K562 (cell line): Measurements from ENCODE around the gene SHF. TPM values are rescaled to one million over a fixed set of nuclear protein-coding genes. Genes with fewer than 3 reads are reported as not detected.

Experiments
- ATAC-seq: fragments of 200-7000 bp; cut with Tn5 transposase; 3 replicates; pipeline ENCODE4 v1.9.1; 2020; ENCODE audit warnings: moderate library complexity
- BruUV-seq: library from RNA; stranded (reverse); fragments of 400-500 nt; replicated peaks from 2 replicates; lab custom pipeline; 2021; lab: Mats Ljungman, UMichigan
- CTCF ChIA-PET: fragments of 300-600 bp; formaldehyde crosslinking; extraction: SDS; loops from one replicate; lab custom pipeline; 2021; ENCODE audit warnings: low intra/inter-chr PET ratio; lab: Yijun Ruan, JAX
- POLR2A ChIA-PET: fragments of 300-600, 350-650 bp; sonication (Branson Sonifier 250); formaldehyde crosslinking; extraction: SDS; loops from one replicate; lab custom pipeline; 2021; ENCODE audit warnings: antibody characterized with exemption, inconsistent platforms; lab: Yijun Ruan, JAX
- DNase-seq, 4 experiments: peaks; one replicate each; pipeline versions ENCODE4 v3.0.0 to v3.0.0-alpha.2; 2011 to 2018; ENCODE audit warnings: low spot score in 3 of 4, mixed read lengths in 3 of 4; ENCODE audit errors: extremely low read depth in 1 of 4
- FAIRE-seq: peaks from 2 replicates; lab custom pipeline; 2011; peaks lifted over from hg19 to GRCh38; lab: Jason Lieb, UNC
- H2AFZ ChIP-seq: 2 replicates; pipeline ENCODE4 v1.6.0; 2011; ENCODE audit warnings: low read depth, low read length, control low read depth, inconsistent platforms
- H3K27ac ChIP-seq: fragments of 200-600 bp; 3 replicates; pipeline ENCODE4 v1.8.0; 2011; ENCODE audit warnings: low read depth, mild to moderate bottlenecking, control low read depth, inconsistent platforms, low read length, moderate library complexity, mixed read lengths; ENCODE audit errors: extremely low read depth
- H3K27me3 ChIP-seq, 2 experiments: fragments of 300-600 bp in 1 of 2; 2 replicates in 1 of 2; 3 replicates in 1 of 2; pipeline versions ENCODE4 v1.6.0 to v1.8.0; 2011; ENCODE audit warnings: inconsistent platforms in 2 of 2, low read length in 2 of 2, mild to moderate bottlenecking in 1 of 2, mixed read lengths in 1 of 2, moderate library complexity in 1 of 2; ENCODE audit not compliant: control insufficient read depth in 2 of 2, insufficient read depth in 2 of 2
- H3K36me3 ChIP-seq: fragments of 300-600 bp; 3 replicates; pipeline ENCODE4 v1.8.0; 2011; ENCODE audit warnings: mild to moderate bottlenecking, low read length, inconsistent platforms; ENCODE audit not compliant: control insufficient read depth, insufficient read depth
- H3K4me1 ChIP-seq, 2 experiments: fragments of 200-600 bp in 1 of 2; replicated peaks in 1 of 2; 2 replicates in 1 of 2; 3 replicates in 1 of 2; pipeline versions ENCODE4 v1.5.1 to v1.8.0; 2011; ENCODE audit warnings: inconsistent platforms in 2 of 2, low read length in 2 of 2, mild to moderate bottlenecking in 1 of 2, mixed read lengths in 1 of 2, moderate library complexity in 1 of 2; ENCODE audit not compliant: control insufficient read depth in 2 of 2, insufficient read depth in 2 of 2
- H3K4me2 ChIP-seq: 2 replicates; pipeline ENCODE4 v1.6.1; 2011; ENCODE audit warnings: low read length, control low read depth, inconsistent platforms, mixed read lengths; ENCODE audit not compliant: insufficient read depth
- H3K4me3 ChIP-seq: fragments of 200-600 bp; sonication (generic), shearing (Covaris generic); 2 replicates; pipeline ENCODE4 v1.5.1; 2016; ENCODE audit warnings: control low read depth, inconsistent platforms
- H3K79me2 ChIP-seq: fragments of 200-600 bp; 3 replicates; pipeline ENCODE4 v1.8.0; 2011; ENCODE audit warnings: low read length, inconsistent platforms; ENCODE audit not compliant: control insufficient read depth, insufficient read depth
- H3K9ac ChIP-seq, 2 experiments: 2 replicates each; pipeline versions ENCODE4 v1.6.0 to v1.6.1; 2011; ENCODE audit warnings: low read depth in 2 of 2, low read length in 2 of 2, control low read depth in 1 of 2, inconsistent platforms in 1 of 2, mild to moderate bottlenecking in 1 of 2, mixed read lengths in 1 of 2; ENCODE audit not compliant: insufficient read depth in 1 of 2
- H3K9me1 ChIP-seq: one replicate; pipeline ENCODE4 v1.6.0; 2011; ENCODE audit warnings: inconsistent platforms, mild to moderate bottlenecking, low read length, moderate library complexity; ENCODE audit not compliant: control insufficient read depth, insufficient read depth
- H3K9me3 ChIP-seq: replicated peaks from 2 replicates; pipeline ENCODE4 v1.5.1; 2011; ENCODE audit warnings: low read depth, low read length, inconsistent platforms; ENCODE audit not compliant: control insufficient read depth, insufficient read depth
- H4K20me1 ChIP-seq: replicated peaks from 2 replicates; pipeline ENCODE4 v1.6.1; 2011; ENCODE audit warnings: low read length, inconsistent platforms, mixed read lengths; ENCODE audit not compliant: control insufficient read depth, insufficient read depth
- ATF2 ChIP-seq: sonication (generic); formaldehyde crosslinking; IDR thresholded peaks from 2 replicates; pipeline ENCODE4 v1.8.1; 2022; ENCODE audit warnings: missing genetic modification reagents
- ELF4 ChIP-seq: fragments of 450-650 bp; formaldehyde crosslinking; IDR thresholded peaks from 2 replicates; pipeline ENCODE4 v1.4.0; 2022; ENCODE audit warnings: missing genetic modification characterization
- FUS ChIP-seq: fragments of 200-400 bp; formaldehyde crosslinking; optimal IDR thresholded peaks from 2 replicates; pipeline ENCODE3; 2017; ENCODE audit warnings: low read depth, low read length
- NFE2 ChIP-seq: IDR thresholded peaks from 2 replicates; pipeline ENCODE4 v1.6.1; 2014; ENCODE audit warnings: antibody characterized with exemption, low read depth
- ZBTB49 ChIP-seq: sonication (generic); formaldehyde crosslinking; IDR thresholded peaks from 2 replicates; pipeline ENCODE4 v1.8.0; 2022; ENCODE audit warnings: missing genetic modification reagents, mild to moderate bottlenecking, borderline replicate concordance
- ZNF140 ChIP-seq: fragments of 250-450 bp; sonication (Bioruptor Pico); IDR thresholded peaks from 2 replicates; pipeline ENCODE4 v1.8.0; 2021; ENCODE audit warnings: moderate library complexity, mild to moderate bottlenecking, inconsistent platforms
- WGBS: fragments of 100-300 bp; shearing (Covaris generic); methylation state at CpG from one replicate; pipeline ENCODE4 v1.1.6; 2016; ENCODE audit warnings: low coverage, mixed read lengths; ENCODE audit not compliant: insufficient coverage; ENCODE audit errors: missing lambda C conversion rate; 5-methylcytosine and 5-hydroxymethylcytosine counted together
- in situ Hi-C: fragments of 300-500 bp; cut with MboI; formaldehyde crosslinking; loops from 4 replicates; pipeline ENCODE4 v1.15.0; 2018; ENCODE audit warnings: inconsistent platforms, mixed read lengths
- intact Hi-C: fragments of 100-400 bp; cut with micrococcal nuclease; formaldehyde crosslinking; loops from 2 replicates; pipeline ENCODE4 v1.14.2; 2022
- polyA plus RNA-seq, 8 experiments: library from polyadenylated mRNA; depleted of rRNA in 4 of 8; stranded (reverse) in 5 of 8; unstranded in 3 of 8; fragments of >200 nt; fragmentation: Nextera tagmentation in 2 of 8; fragmentation: Illumina TruSeq in 1 of 8; extraction: Ambion mirVana in 2 of 8; extraction: Trizol in 1 of 8; gene quantifications; 2 replicates each; pipeline versions ENCODE4 v1.2.1 to v1.2.3, GENCODE V29; 2011 to 2014; ENCODE audit warnings: inconsistent platforms in 1 of 8, missing spikeins in 1 of 8
- total RNA-seq, 7 experiments: library from RNA; depleted of rRNA in 6 of 7; stranded (reverse); fragments of >200 nt in 6 of 7; fragmentation: Illumina TruSeq in 2 of 7; extraction: Trizol in 2 of 7; gene quantifications; 2 replicates each; pipeline versions ENCODE4 v1.2.1 to v1.2.3, GENCODE V29; 2011 to 2021; ENCODE audit warnings: low replicate concordance in 1 of 7
- TF ChIP-seq, protein P1 (sequence below): sonication (generic); formaldehyde crosslinking; IDR thresholded peaks from 2 replicates; pipeline ENCODE4 v1.8.0; 2022; ENCODE audit warnings: mild to moderate bottlenecking, missing genetic modification reagents
- TF ChIP-seq, protein P2 (sequence below), 3 experiments: fragments of 200-800 bp in 1 of 3; fragments of 250-450 bp in 1 of 3; fragments of 450-650 bp in 1 of 3; sonication (Bioruptor Pico) in 1 of 3; sonication (Bioruptor generic) in 1 of 3; formaldehyde crosslinking in 1 of 3; IDR thresholded peaks; 2 replicates each; pipeline versions ENCODE4 v1.6.1 to v1.8.0; 2016 to 2022; ENCODE audit warnings: mild to moderate bottlenecking in 2 of 3, missing genetic modification characterization in 2 of 3, missing compliant biosample characterization in 1 of 3, moderate library complexity in 1 of 3
- TF ChIP-seq, protein P3 (sequence below): fragments of 250-450 bp; sonication (Bioruptor Pico); IDR thresholded peaks from 2 replicates; pipeline ENCODE4 v1.4.0; 2020; ENCODE audit warnings: mild to moderate bottlenecking, moderate library complexity

The SHF gene
- total and polyA plus RNA-seq, 9 of the 15 experiments (the other 6 are each of a cell fraction or from before 2014, with no cell fraction given): 0.51 to 2.2 (median 0.85) TPM; not detected in 2

- H3K27ac ChIP-seq: no peak overlapping the region
- FAIRE-seq: no peak
- POLR2A ChIA-PET: interaction anchor here (0.6 to 1.6 kb wide), 3 partner anchors 9 to 35 kb away, joined by 3 to 5 read pairs (median 4); no protein-coding TSS in a partner anchor
- TF ChIP-seq, protein P1, sequence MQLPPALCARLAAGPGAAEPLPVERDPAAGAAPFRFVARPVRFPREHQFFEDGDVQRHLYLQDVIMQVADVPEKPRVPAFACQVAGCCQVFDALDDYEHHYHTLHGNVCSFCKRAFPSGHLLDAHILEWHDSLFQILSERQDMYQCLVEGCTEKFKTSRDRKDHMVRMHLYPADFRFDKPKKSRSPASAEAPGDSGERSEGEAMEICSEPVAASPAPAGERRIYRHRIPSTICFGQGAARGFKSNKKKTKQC (CRISPR knock-in tag): no peak
- TF ChIP-seq FUS (no peak), ATF2 (CRISPR knock-in tag) (no peak), ELF4 (CRISPR knock-in tag) (no peak), ZNF140 (CRISPR knock-in tag) (no peak), NFE2 (no peak), ZBTB49 (no peak)
- TF ChIP-seq, protein P2, sequence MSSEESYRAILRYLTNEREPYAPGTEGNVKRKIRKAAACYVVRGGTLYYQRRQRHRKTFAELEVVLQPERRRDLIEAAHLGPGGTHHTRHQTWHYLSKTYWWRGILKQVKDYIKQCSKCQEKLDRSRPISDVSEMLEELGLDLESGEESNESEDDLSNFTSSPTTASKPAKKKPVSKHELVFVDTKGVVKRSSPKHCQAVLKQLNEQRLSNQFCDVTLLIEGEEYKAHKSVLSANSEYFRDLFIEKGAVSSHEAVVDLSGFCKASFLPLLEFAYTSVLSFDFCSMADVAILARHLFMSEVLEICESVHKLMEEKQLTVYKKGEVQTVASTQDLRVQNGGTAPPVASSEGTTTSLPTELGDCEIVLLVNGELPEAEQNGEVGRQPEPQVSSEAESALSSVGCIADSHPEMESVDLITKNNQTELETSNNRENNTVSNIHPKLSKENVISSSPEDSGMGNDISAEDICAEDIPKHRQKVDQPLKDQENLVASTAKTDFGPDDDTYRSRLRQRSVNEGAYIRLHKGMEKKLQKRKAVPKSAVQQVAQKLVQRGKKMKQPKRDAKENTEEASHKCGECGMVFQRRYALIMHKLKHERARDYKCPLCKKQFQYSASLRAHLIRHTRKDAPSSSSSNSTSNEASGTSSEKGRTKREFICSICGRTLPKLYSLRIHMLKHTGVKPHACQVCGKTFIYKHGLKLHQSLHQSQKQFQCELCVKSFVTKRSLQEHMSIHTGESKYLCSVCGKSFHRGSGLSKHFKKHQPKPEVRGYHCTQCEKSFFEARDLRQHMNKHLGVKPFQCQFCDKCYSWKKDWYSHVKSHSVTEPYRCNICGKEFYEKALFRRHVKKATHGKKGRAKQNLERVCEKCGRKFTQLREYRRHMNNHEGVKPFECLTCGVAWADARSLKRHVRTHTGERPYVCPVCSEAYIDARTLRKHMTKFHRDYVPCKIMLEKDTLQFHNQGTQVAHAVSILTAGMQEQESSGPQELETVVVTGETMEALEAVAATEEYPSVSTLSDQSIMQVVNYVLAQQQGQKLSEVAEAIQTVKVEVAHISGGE (CRISPR knock-in tag; IDR thresholded peaks at IDR 0.05): no peak
- TF ChIP-seq, protein P3, sequence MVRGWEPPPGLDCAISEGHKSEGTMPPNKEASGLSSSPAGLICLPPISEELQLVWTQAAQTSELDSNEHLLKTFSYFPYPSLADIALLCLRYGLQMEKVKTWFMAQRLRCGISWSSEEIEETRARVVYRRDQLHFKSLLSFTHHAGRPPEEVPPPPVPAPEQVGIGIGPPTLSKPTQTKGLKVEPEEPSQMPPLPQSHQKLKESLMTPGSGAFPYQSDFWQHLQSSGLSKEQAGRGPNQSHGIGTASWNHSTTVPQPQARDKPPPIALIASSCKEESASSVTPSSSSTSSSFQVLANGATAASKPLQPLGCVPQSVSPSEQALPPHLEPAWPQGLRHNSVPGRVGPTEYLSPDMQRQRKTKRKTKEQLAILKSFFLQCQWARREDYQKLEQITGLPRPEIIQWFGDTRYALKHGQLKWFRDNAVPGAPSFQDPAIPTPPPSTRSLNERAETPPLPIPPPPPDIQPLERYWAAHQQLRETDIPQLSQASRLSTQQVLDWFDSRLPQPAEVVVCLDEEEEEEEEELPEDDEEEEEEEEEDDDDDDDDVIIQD (CRISPR knock-in tag): no peak
These were observed 10.5 kb downstream of the SHF start for GRCh38 chr15:45177285-45177684.

More at GRCh38 chr15:45177285-45177684, 10.5 kb downstream of the SHF start:
- H3K36me3 ChIP-seq: no peaks in the 10 kb centered on the region
- WGBS: 52% methylated on average over 3 of the region's 3 CpGs
- H3K4me3 ChIP-seq: no peak overlapping the region
- H3K4me1 ChIP-seq: peaks cover 0 to 11% of the 10 kb centered on the region in 2 experiments; a peak in 1 of 5 replicates
- H3K79me2 ChIP-seq: no peaks in the 10 kb centered on the region
- no peaks in the 10 kb centered on the region for H3K9me3 ChIP-seq
- DNase-seq (no peak), ATAC-seq (no peak)
- in situ Hi-C loops: loop anchor here (25.0 kb wide), 1 partner anchor 435 kb away; no protein-coding TSS in a partner anchor
- H2AFZ ChIP-seq: no peak overlapping the region
- H4K20me1 ChIP-seq: no peaks in the 10 kb centered on the region; the same call in 1 of the 2 replicates
- CTCF ChIA-PET: no interaction called here
- no TSS peak for BruUV-seq
- intact Hi-C loops: no loop called here
- no peak overlapping the region for H3K4me2 ChIP-seq
- H3K9ac ChIP-seq: no peak overlapping the region
- H3K27me3 ChIP-seq: no peaks in the 10 kb centered on the region
- no peaks in the 10 kb centered on the region for H3K9me1 ChIP-seq
